Thoracic aorta (tissue), 2 donors: Measurements from ENCODE around the gene TRIM47. TPM values are rescaled to one million over a fixed set of nuclear protein-coding genes. Genes with fewer than 3 reads are reported as not detected.

ENCODE experiments used
- ATAC-seq: fragments of 150-250 bp; one replicate; pipeline ENCODE4 v1.8.0; 2017; ENCODE audit warnings: low read depth; ENCODE audit not compliant: insufficient number of reproducible peaks, low FRiP score
- DNase-seq: peaks from one replicate; pipeline ENCODE4 v3.0.0-alpha.2; 2020; ENCODE audit warnings: low spot score
- H3K27ac ChIP-seq, 2 donors: fragments of 200-600 bp; sonication (generic); 1 replicate in 1 of 2; 2 replicates in 1 of 2; pipeline ENCODE4 v1.5.1; 2016; ENCODE audit warnings: mild to moderate bottlenecking in 2 of 2, moderate library complexity in 2 of 2
- H3K27me3 ChIP-seq: fragments of 200-600 bp; sonication (generic); replicated peaks from 2 replicates; pipeline ENCODE4 v1.6.0; 2016; ENCODE audit warnings: mild to moderate bottlenecking; ENCODE audit not compliant: insufficient read depth
- H3K36me3 ChIP-seq: fragments of 200-600 bp; sonication (generic); one replicate; pipeline ENCODE4 v1.5.1; 2016
- H3K4me1 ChIP-seq, 2 donors: fragments of 200-600 bp; sonication (generic); 1 replicate in 1 of 2; 2 replicates in 1 of 2; pipeline versions ENCODE4 v1.5.1 to v1.6.0; 2016; ENCODE audit warnings: low read depth in 2 of 2, mild to moderate bottlenecking in 1 of 2; ENCODE audit not compliant: control insufficient read depth in 1 of 2
- H3K4me3 ChIP-seq: fragments of 200-600 bp; sonication (generic); 2 replicates; pipeline ENCODE4 v1.5.1; 2016; ENCODE audit warnings: mild to moderate bottlenecking
- H3K9me3 ChIP-seq: fragments of 200-600 bp; sonication (generic); 2 replicates; pipeline ENCODE4 v1.5.1; 2016
- total RNA-seq, 2 donors: library from RNA; depleted of rRNA; stranded (reverse); fragments of >200 nt; gene quantifications; one replicate each; pipeline versions ENCODE4 v1.1.0 to v1.2.3, GENCODE V29; 2016
- TF ChIP-seq, protein P1 (sequence below): fragments of 200-600 bp; sonication (generic); IDR thresholded peaks from one replicate; pipeline ENCODE4 v1.5.1; 2019; ENCODE audit warnings: antibody characterized with exemption

TRIM47 gene
- total RNA-seq, 2 donors from 2014 or later = 58.9 to 94.0 TPM

DNA sequence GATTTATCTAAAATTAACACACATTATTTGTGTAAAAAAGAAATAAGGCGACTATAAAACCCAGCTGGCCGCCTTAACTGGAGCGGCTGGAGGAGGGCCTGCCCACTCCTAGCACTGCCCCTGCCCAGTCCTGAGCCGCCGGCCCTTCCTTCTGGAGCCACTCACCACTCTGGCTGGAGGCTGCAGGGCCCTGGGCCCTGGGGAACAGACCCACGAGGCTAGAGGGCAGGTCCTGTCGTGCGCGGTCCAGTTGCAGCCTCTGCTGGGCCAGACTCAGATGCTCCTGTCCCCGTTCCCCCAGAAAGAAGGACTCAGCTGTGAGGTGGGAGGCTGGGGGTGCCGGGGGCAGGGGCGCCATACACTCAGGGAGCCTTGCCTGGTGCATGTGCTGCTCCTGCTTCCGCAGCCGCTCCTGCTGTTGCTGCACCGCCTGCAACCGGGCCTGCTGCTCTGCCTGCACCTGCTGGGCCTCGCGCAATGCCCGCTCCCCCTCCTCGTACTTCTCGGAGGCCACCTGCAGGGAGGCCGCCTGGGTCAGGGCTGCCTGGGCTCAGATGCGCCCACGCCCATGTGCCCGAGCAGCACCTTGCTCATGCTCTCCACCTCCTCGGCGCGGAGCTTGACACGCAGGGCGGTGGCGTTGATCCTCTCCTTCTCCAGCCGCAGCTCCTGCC, 35.3 kb upstream of the TRIM47 start:
- Histone ChIP-seq H3K36me3 (no peaks in the 10 kb centered on the region), H3K27me3 (no peaks in the 10 kb centered on the region), H3K4me3 (no peak overlapping the region), H3K9me3 (no peaks in the 10 kb centered on the region), H3K4me1 (no peaks in the 10 kb centered on the region), H3K27ac (no peak overlapping the region)
- DNase-seq (no peak), ATAC-seq (no peak)
- TF ChIP-seq, protein P1, sequence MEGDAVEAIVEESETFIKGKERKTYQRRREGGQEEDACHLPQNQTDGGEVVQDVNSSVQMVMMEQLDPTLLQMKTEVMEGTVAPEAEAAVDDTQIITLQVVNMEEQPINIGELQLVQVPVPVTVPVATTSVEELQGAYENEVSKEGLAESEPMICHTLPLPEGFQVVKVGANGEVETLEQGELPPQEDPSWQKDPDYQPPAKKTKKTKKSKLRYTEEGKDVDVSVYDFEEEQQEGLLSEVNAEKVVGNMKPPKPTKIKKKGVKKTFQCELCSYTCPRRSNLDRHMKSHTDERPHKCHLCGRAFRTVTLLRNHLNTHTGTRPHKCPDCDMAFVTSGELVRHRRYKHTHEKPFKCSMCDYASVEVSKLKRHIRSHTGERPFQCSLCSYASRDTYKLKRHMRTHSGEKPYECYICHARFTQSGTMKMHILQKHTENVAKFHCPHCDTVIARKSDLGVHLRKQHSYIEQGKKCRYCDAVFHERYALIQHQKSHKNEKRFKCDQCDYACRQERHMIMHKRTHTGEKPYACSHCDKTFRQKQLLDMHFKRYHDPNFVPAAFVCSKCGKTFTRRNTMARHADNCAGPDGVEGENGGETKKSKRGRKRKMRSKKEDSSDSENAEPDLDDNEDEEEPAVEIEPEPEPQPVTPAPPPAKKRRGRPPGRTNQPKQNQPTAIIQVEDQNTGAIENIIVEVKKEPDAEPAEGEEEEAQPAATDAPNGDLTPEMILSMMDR = no peak

DNA sequence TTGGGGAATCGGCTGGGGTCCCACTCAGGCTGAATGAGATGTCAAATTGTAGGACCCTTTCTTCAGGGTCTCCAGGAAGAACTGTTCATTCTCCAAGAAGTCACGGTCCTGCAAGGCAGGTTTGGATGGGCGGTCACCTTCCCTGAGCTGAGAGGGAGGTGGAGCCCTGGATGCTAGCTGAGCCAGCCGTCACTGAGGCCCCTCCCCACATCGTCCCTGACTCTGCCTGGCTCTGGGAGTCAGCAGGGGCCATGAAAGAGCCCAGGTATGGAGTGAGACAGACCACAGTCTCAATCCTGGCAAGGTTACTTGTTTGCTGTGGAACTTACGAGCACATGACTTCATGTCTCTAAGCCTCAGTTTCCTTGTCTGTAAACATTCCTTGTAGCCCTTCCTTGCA, 32.3 kb upstream of the TRIM47 start:
- H3K27ac ChIP-seq = no peak overlapping the region
- no peaks in the 10 kb centered on the region for H3K9me3 ChIP-seq
- H3K36me3 ChIP-seq = no peaks in the 10 kb centered on the region
- H3K4me1 ChIP-seq = no peaks in the 10 kb centered on the region
- H3K4me3 ChIP-seq = no peak overlapping the region
- TF ChIP-seq, protein P1 = no peak
- no peak for DNase-seq
- H3K27me3 ChIP-seq = no peaks in the 10 kb centered on the region
- ATAC-seq = no peak

- TF ChIP-seq, protein P1 = no peak
- DNase-seq (no peak), ATAC-seq (no peak)
- Histone ChIP-seq H3K9me3 (no peaks in the 10 kb centered on the region), H3K27me3 (no peaks in the 10 kb centered on the region), H3K27ac (no peak overlapping the region), H3K36me3 (no peaks in the 10 kb centered on the region), H3K4me1 (no peaks in the 10 kb centered on the region), H3K4me3 (no peak overlapping the region)
Measured at GRCh38 chr17:75909812-75910274, 31.5 kb upstream of the TRIM47 start.

- Histone ChIP-seq H3K36me3 (no peaks in the 10 kb centered on the region), H3K4me3 (no peak overlapping the region), H3K9me3 (no peaks in the 10 kb centered on the region), H3K27ac (no peak overlapping the region), H3K4me1 (peaks cover 0 to under 1% of the 10 kb centered on the region in 2 donors), H3K27me3 (no peaks in the 10 kb centered on the region)
- TF ChIP-seq, protein P1 = no peak
- no peak for DNase-seq
- ATAC-seq = no peak
Measured at GRCh38 chr17:75909051-75909811, 30.9 kb upstream of the TRIM47 start.

GRCh38 chr17:75908201-75908600, 29.8 kb upstream of the TRIM47 start:
- Histone ChIP-seq H3K27ac (no peak overlapping the region), H3K9me3 (no peaks in the 10 kb centered on the region), H3K36me3 (no peaks in the 10 kb centered on the region), H3K4me3 (no peak overlapping the region), H3K27me3 (no peaks in the 10 kb centered on the region), H3K4me1 (peaks cover 6 to 7% of the 10 kb centered on the region in 2 donors)
- TF ChIP-seq, protein P1 = no peak
- DNase-seq (no peak), ATAC-seq (no peak)
